PC-9 (cell line): ENCODE measurements around the gene LRTM1. TPM values are rescaled to one million over a fixed set of nuclear protein-coding genes. Genes with fewer than 3 reads are reported as not detected.

Source experiments
- BruUV-seq: library from RNA; stranded (reverse); fragments of 400-500 nt; replicated peaks from 2 replicates; lab custom pipeline; 2021; lab: Mats Ljungman, UMichigan
- CTCF ChIA-PET: fragments of 300-600 bp; sonication (Branson Sonifier 250); formaldehyde crosslinking; loops from one replicate; lab custom pipeline; 2022; ENCODE audit warnings: antibody characterized with exemption; lab: Charles Lee
- POLR2A ChIA-PET: fragments of 300-600 bp; sonication (Branson Sonifier 250); formaldehyde crosslinking; loops from one replicate; lab custom pipeline; 2022; ENCODE audit warnings: antibody characterized with exemption; ENCODE audit not compliant: unreplicated experiment; lab: Charles Lee
- DNase-seq, 2 experiments: peaks; one replicate each; pipeline versions ENCODE4 v3.0.0 to v3.0.0-alpha.2; 2015 to 2022; ENCODE audit warnings: mixed read lengths in 1 of 2
- H2AFZ ChIP-seq: fragments of 200-600 bp; sonication (generic); 2 replicates; pipeline ENCODE4 v1.8.1; 2017; ENCODE audit warnings: antibody characterized with exemption
- H3F3A ChIP-seq: fragments of 200-600 bp; sonication (generic); 2 replicates; pipeline ENCODE4 v1.8.1; 2017; ENCODE audit warnings: antibody characterized with exemption, mild to moderate bottlenecking, low read depth; ENCODE audit not compliant: insufficient read depth
- H3K27ac ChIP-seq: fragments of 200-600 bp; sonication (generic); 2 replicates; pipeline ENCODE4 v1.6.1; 2016; ENCODE audit warnings: mixed run types
- H3K27me3 ChIP-seq: fragments of 200-600 bp; sonication (generic); 2 replicates; pipeline ENCODE4 v1.6.1; 2016; ENCODE audit warnings: low read depth, mixed run types; ENCODE audit not compliant: insufficient read depth
- H3K36me3 ChIP-seq: fragments of 200-600 bp; sonication (generic); 2 replicates; pipeline ENCODE4 v1.6.1; 2016; ENCODE audit warnings: low read depth, mixed run types
- H3K4me1 ChIP-seq: fragments of 200-600 bp; sonication (generic); replicated peaks from 2 replicates; pipeline ENCODE4 v1.6.1; 2016; ENCODE audit warnings: mixed run types; ENCODE audit not compliant: insufficient read depth
- H3K4me2 ChIP-seq: fragments of 200-600 bp; sonication (generic); 2 replicates; pipeline ENCODE4 v1.6.1; 2017; ENCODE audit warnings: mixed run types
- H3K4me3 ChIP-seq: fragments of 200-600 bp; sonication (generic); 2 replicates; pipeline ENCODE4 v1.6.1; 2016; ENCODE audit warnings: mixed run types
- H3K79me2 ChIP-seq: fragments of 200-600 bp; sonication (generic); 2 replicates; pipeline ENCODE4 v1.6.1; 2017; ENCODE audit warnings: low read depth, mixed run types
- H3K9me2 ChIP-seq: fragments of 200-600 bp; sonication (generic); 2 replicates; pipeline ENCODE4 v1.8.1; 2017; ENCODE audit warnings: mild to moderate bottlenecking; ENCODE audit not compliant: insufficient read depth
- H3K9me3 ChIP-seq: fragments of 200-600 bp; sonication (generic); 2 replicates; pipeline ENCODE4 v1.8.1; 2016; ENCODE audit warnings: low read depth; ENCODE audit not compliant: insufficient read depth
- H4K20me1 ChIP-seq: fragments of 200-600 bp; sonication (generic); 2 replicates; pipeline ENCODE4 v1.8.1; 2017; ENCODE audit not compliant: insufficient read depth
- EZH2 ChIP-seq: fragments of 200-600 bp; sonication (generic); IDR thresholded peaks from 2 replicates; pipeline ENCODE4 v1.8.0; 2017; ENCODE audit warnings: antibody characterized with exemption, low read depth
- intact Hi-C: fragments of 100-400 bp; cut with micrococcal nuclease; formaldehyde crosslinking; loops from one replicate; pipeline ENCODE4 v1.10.0; 2022; ENCODE audit not compliant: unreplicated experiment
- total RNA-seq: library from RNA; stranded (reverse); gene quantifications from 2 replicates; pipeline ENCODE4 v1.2.3, GENCODE V29; 2021
- TF ChIP-seq, protein P1 (sequence below): fragments of 200-600 bp; sonication (generic); conservative IDR thresholded peaks from 2 replicates; pipeline ENCODE4 v1.6.1; 2017; ENCODE audit warnings: mixed run types, antibody characterized with exemption, mild to moderate bottlenecking, moderate library complexity

Gene LRTM1
- total RNA-seq, 1 experiment from 2014 or later = not detected

DNA sequence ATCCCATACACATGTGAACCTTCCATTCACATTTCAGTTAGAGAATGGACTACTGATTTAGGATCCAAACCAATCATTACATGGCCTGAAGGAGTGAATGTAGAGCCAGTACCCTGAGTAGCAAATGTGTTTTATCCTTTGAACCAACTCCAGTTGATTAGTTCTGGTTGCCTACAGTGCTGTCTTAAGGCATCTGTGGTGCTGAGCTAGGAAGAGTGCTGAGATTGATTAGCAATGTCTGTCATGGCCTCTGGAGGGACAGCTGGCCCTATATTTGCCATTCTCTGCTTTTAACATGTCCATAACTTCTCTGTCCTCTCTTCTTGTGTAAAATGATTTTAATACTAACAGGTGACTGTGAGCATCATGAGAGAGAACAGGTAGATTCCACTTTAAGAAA is 11.1 kb downstream of the LRTM1 start:
- POLR2A ChIA-PET = no interaction called here
- DNase-seq = no peak
- Histone ChIP-seq H3K36me3 (no peaks in the 10 kb centered on the region), H3K4me1 (no peaks in the 10 kb centered on the region), H3K27me3 (no peaks in the 10 kb centered on the region), H3K9me2 (no peaks in the 10 kb centered on the region), H3K4me2 (no peak overlapping the region), H4K20me1 (no peaks in the 10 kb centered on the region), H3K4me3 (no peak overlapping the region), H3F3A (no peaks in the 10 kb centered on the region), H3K9me3 (no peaks in the 10 kb centered on the region), H3K27ac (no peak overlapping the region), H3K79me2 (no peaks in the 10 kb centered on the region), H2AFZ (no peak overlapping the region)
- BruUV-seq = no TSS peak
- CTCF ChIA-PET = no interaction called here
- TF ChIP-seq EZH2 = no peak
- TF ChIP-seq, protein P1, sequence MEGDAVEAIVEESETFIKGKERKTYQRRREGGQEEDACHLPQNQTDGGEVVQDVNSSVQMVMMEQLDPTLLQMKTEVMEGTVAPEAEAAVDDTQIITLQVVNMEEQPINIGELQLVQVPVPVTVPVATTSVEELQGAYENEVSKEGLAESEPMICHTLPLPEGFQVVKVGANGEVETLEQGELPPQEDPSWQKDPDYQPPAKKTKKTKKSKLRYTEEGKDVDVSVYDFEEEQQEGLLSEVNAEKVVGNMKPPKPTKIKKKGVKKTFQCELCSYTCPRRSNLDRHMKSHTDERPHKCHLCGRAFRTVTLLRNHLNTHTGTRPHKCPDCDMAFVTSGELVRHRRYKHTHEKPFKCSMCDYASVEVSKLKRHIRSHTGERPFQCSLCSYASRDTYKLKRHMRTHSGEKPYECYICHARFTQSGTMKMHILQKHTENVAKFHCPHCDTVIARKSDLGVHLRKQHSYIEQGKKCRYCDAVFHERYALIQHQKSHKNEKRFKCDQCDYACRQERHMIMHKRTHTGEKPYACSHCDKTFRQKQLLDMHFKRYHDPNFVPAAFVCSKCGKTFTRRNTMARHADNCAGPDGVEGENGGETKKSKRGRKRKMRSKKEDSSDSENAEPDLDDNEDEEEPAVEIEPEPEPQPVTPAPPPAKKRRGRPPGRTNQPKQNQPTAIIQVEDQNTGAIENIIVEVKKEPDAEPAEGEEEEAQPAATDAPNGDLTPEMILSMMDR = no peak
- intact Hi-C loops = no loop called here

DNA sequence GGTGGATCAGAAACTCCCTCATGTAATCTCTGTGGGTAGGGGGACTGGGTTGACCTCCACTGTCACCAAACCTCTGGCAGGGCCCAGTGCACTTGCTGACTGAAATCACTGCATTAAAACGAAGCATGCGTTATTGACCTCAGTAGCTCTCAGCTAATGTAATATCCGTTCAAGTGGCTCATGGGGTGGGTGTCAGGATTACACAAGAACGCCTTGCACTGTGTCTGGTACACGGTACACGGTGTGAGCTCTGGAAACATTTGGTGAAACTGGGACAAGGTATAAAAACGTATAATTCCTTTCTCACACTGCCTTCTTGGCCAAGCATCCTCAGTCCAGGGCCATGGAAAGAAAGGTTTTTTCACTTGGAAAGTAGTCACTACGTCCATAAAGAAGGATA is 11.9 kb downstream of the LRTM1 start:
- Histone ChIP-seq H3K27me3 (no peaks in the 10 kb centered on the region), H3K9me2 (no peaks in the 10 kb centered on the region), H3F3A (no peaks in the 10 kb centered on the region), H3K4me2 (no peak overlapping the region), H3K4me3 (no peak overlapping the region), H3K79me2 (no peaks in the 10 kb centered on the region), H3K4me1 (no peaks in the 10 kb centered on the region), H3K27ac (no peak overlapping the region), H4K20me1 (no peaks in the 10 kb centered on the region), H3K9me3 (no peaks in the 10 kb centered on the region), H2AFZ (no peak overlapping the region), H3K36me3 (no peaks in the 10 kb centered on the region)
- TF ChIP-seq, protein P1 = no peak
- no peak for TF ChIP-seq EZH2
- intact Hi-C loops = no loop called here
- BruUV-seq = no TSS peak
- ChIA-PET CTCF (no interaction called here), POLR2A (no interaction called here)
- no peak for DNase-seq

DNA sequence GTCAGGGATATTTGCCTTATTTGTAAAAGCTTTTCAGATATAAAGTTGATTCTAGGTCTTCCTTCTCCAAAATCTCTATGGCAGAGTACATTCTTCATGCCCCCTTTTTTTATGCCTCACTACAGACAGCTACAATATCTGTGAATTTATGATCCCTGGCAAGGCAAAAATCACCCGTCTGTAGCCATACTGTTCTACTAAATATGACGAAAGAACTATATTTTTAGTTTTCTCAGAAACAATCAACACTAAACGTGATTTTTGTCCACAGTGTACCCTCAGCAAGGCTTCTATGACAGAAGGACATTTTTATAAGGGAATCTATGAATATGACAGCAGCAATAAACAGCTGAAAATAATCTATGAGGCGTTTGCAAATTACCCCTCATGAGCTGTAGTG is 12.7 kb downstream of the LRTM1 start:
- CTCF ChIA-PET = no interaction called here
- Histone ChIP-seq H3K9me2 (no peaks in the 10 kb centered on the region), H4K20me1 (no peaks in the 10 kb centered on the region), H3K9me3 (no peaks in the 10 kb centered on the region), H3K79me2 (no peaks in the 10 kb centered on the region), H3K4me3 (no peak overlapping the region), H3K36me3 (no peaks in the 10 kb centered on the region), H3K4me2 (no peak overlapping the region), H2AFZ (no peak overlapping the region), H3K27ac (no peak overlapping the region), H3K27me3 (no peaks in the 10 kb centered on the region), H3F3A (no peaks in the 10 kb centered on the region), H3K4me1 (no peaks in the 10 kb centered on the region)
- POLR2A ChIA-PET = no interaction called here
- DNase-seq = no peak
- TF ChIP-seq, protein P1 = no peak
- no peak for TF ChIP-seq EZH2
- no TSS peak for BruUV-seq
- intact Hi-C loops = no loop called here
